CD14-positive monocyte (primary cell): ENCODE data around the gene ASCC3. TPM values are rescaled to one million over a fixed set of nuclear protein-coding genes. Genes with fewer than 3 reads are reported as not detected.

Source experiments
- DNase-seq, 3 donors: peaks; one replicate each; pipeline ENCODE4 v3.0.0-alpha.2; 2011 to 2022
- H2AFZ ChIP-seq: 2 replicates; pipeline ENCODE4 v1.6.0; 2012; ENCODE audit warnings: mild to moderate bottlenecking, low read depth, low read length, inconsistent platforms; ENCODE audit not compliant: insufficient read depth, poor library complexity, severe bottlenecking
- H3K27ac ChIP-seq, 2 donors: 1 replicate in 1 of 2; 2 replicates in 1 of 2; pipeline ENCODE4 v1.5.1; 2012 to 2013; ENCODE audit warnings: low read length in 2 of 2, control low read depth in 1 of 2, inconsistent platforms in 1 of 2, low read depth in 1 of 2, mild to moderate bottlenecking in 1 of 2
- H3K27me3 ChIP-seq, 2 donors: one replicate each; pipeline versions ENCODE4 v1.6.0 to v1.6.1; 2011 to 2013; ENCODE audit warnings: low read length in 2 of 2; ENCODE audit not compliant: control insufficient read depth in 2 of 2, insufficient read depth in 2 of 2
- H3K36me3 ChIP-seq, 2 donors: replicated peaks in 1 of 2; 1 replicate in 1 of 2; 2 replicates in 1 of 2; pipeline versions ENCODE4 v1.5.1 to v1.6.1; 2012 to 2013; ENCODE audit warnings: low read length in 2 of 2, control low read depth in 1 of 2, inconsistent platforms in 1 of 2, mild to moderate bottlenecking in 1 of 2; ENCODE audit not compliant: insufficient read depth in 2 of 2, control insufficient read depth in 1 of 2
- H3K4me1 ChIP-seq, 2 donors: 1 replicate in 1 of 2; 2 replicates in 1 of 2; pipeline versions ENCODE4 v1.5.1 to v1.6.1; 2012 to 2013; ENCODE audit warnings: low read length in 2 of 2, control low read depth in 1 of 2, inconsistent platforms in 1 of 2, mild to moderate bottlenecking in 1 of 2, moderate library complexity in 1 of 2; ENCODE audit not compliant: insufficient read depth in 2 of 2, control insufficient read depth in 1 of 2
- H3K4me2 ChIP-seq: replicated peaks from 2 replicates; pipeline ENCODE3; 2012; ENCODE audit warnings: low read length, moderate library complexity, mild to moderate bottlenecking; ENCODE audit not compliant: poor library complexity, severe bottlenecking; ENCODE audit errors: extremely low read depth
- H3K4me3 ChIP-seq, 3 experiments: fragments of 200-600 bp in 1 of 3; sonication (generic) in 1 of 3; replicated peaks in 1 of 3; 1 replicate in 2 of 3; 2 replicates in 1 of 3; pipeline ENCODE4 v1.5.1; 2011 to 2013; ENCODE audit warnings: low read length in 3 of 3, mild to moderate bottlenecking in 3 of 3, control low read depth in 2 of 3, low read depth in 2 of 3, inconsistent platforms in 1 of 3, moderate library complexity in 1 of 3
- H3K79me2 ChIP-seq: 2 replicates; pipeline ENCODE4 v1.6.0; 2012; ENCODE audit warnings: mild to moderate bottlenecking, control low read depth, inconsistent platforms, low read length, moderate library complexity; ENCODE audit not compliant: insufficient read depth
- H3K9ac ChIP-seq: 2 replicates; pipeline ENCODE4 v1.6.0; 2017; ENCODE audit warnings: low read length, mild to moderate bottlenecking; ENCODE audit not compliant: insufficient read depth, poor library complexity, severe bottlenecking
- H3K9me3 ChIP-seq, 2 donors: replicated peaks in 1 of 2; 1 replicate in 1 of 2; 2 replicates in 1 of 2; pipeline versions ENCODE4 v1.5.1 to v1.6.1; 2012 to 2013; ENCODE audit warnings: low read length in 2 of 2, control low read depth in 1 of 2; ENCODE audit not compliant: control insufficient read depth in 1 of 2, insufficient read depth in 1 of 2
- H4K20me1 ChIP-seq: 2 replicates; pipeline ENCODE4 v1.6.0; 2012; ENCODE audit warnings: mild to moderate bottlenecking, low read length, control low read depth, moderate library complexity; ENCODE audit not compliant: insufficient read depth
- H3K27ac Mint-ChIP-seq, 7 donors: one replicate each; pipeline ENCODE4 v1.8.0; 2020; ENCODE audit warnings: mild to moderate bottlenecking in 7 of 7, mixed read lengths in 7 of 7, moderate library complexity in 6 of 7, inconsistent platforms in 2 of 7
- H3K27me3 Mint-ChIP-seq, 3 donors: one replicate each; pipeline ENCODE4 v1.8.0; 2021 to 2022; ENCODE audit warnings: low read depth in 3 of 3, mild to moderate bottlenecking in 3 of 3, mixed read lengths in 3 of 3, moderate library complexity in 3 of 3, inconsistent platforms in 1 of 3
- H3K36me3 Mint-ChIP-seq, 2 donors: one replicate each; pipeline ENCODE4 v1.8.0; 2020; ENCODE audit warnings: mixed read lengths in 2 of 2, inconsistent platforms in 1 of 2, mild to moderate bottlenecking in 1 of 2
- H3K4me1 Mint-ChIP-seq: one replicate; pipeline ENCODE4 v1.8.0; 2020; ENCODE audit warnings: mild to moderate bottlenecking, mixed read lengths
- H3K4me3 Mint-ChIP-seq, 2 donors: one replicate each; pipeline ENCODE4 v1.8.0; 2020; ENCODE audit warnings: mild to moderate bottlenecking in 2 of 2, mixed read lengths in 2 of 2, moderate library complexity in 1 of 2
- H3K9me3 Mint-ChIP-seq, 7 donors: one replicate each; pipeline ENCODE4 v1.8.0; 2020 to 2022; ENCODE audit warnings: mixed read lengths in 7 of 7, mild to moderate bottlenecking in 6 of 7, moderate library complexity in 6 of 7, inconsistent platforms in 2 of 7
- CTCF ChIP-seq: fragments of 200-600 bp; IDR thresholded peaks from one replicate; pipeline ENCODE4 v1.8.0; 2022; ENCODE audit warnings: antibody characterized with exemption, mild to moderate bottlenecking
- WGBS: methylation state at CpG from one replicate; pipeline ENCODE4 v1.1.5; 2013; ENCODE audit warnings: missing lambda C conversion rate; ENCODE audit not compliant: insufficient coverage; 5-methylcytosine and 5-hydroxymethylcytosine counted together
- intact Hi-C, 2 donors: fragments of 100-400 bp; cut with micrococcal nuclease; formaldehyde crosslinking; loops; one replicate each; pipeline versions ENCODE4 v1.15.0 to v1.15.1; 2023
- polyA plus RNA-seq, 3 donors: library from polyadenylated mRNA; depleted of rRNA in 1 of 3; unstranded in 2 of 3; stranded (reverse) in 1 of 3; fragments of 300-500 nt in 2 of 3; fragments of >200 nt in 1 of 3; fragmentation: Illumina TruSeq in 2 of 3; gene quantifications; 1 replicate in 2 of 3; 2 replicates in 1 of 3; pipeline ENCODE4 v1.2.3, GENCODE V29; 2012 to 2021

ASCC3 gene
- polyA plus RNA-seq, 3 donors = 6.4 to 12.9 (median 10.6) TPM

DNA sequence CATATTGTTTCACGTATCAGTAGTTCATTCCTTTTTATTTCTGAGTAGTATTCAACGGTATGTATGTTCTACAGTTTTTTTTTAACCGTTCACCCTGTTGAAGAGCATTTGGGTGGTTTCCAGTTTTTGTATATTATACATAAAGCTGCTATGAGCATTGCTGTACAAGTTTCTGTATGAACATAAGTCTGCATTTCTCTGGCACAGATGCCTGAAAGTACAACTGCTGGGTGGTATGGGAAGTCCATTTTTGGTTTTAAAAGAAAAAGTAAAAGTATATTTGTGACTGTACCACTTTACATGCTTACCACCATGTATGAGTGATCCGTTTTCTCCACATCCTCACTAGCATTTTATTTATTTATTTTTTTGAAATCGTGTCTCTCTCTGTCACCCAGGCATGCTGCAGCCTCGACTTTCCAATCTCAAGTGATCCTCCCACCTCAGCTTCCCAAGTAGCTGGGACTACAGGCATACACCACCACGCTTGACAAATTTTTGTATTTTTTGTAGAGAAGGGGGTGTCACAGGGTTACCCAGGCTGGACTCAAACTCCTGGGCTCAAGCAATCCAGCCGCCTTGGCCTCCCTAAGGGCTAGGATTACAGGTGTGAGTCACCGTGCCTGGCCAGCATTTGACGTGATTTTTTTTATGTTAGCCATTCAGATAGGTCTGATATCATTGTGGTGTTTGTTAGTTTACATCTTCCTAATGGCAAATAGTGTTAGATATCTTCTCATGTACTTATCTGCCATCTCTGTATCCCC, 405.4 kb downstream of the ASCC3 start:
- H3K79me2 ChIP-seq = no peaks in the 10 kb centered on the region
- no peak overlapping the region for H3K4me2 ChIP-seq
- H3K9me3 Mint-ChIP-seq = no peaks in the 10 kb centered on the region
- no peaks in the 10 kb centered on the region for H3K36me3 ChIP-seq
- no peak overlapping the region for H3K27ac ChIP-seq
- peaks cover 51 to 55% of the 10 kb centered on the region in 2 donors for H3K27me3 ChIP-seq
- H3K9ac ChIP-seq = no peak overlapping the region
- no peak for DNase-seq
- peaks cover 0 to 1% of the 10 kb centered on the region in 2 donors for H3K9me3 ChIP-seq
- no peaks in the 10 kb centered on the region for H3K4me1 ChIP-seq
- no peak for TF ChIP-seq CTCF
- H3K4me1 Mint-ChIP-seq = no peaks in the 10 kb centered on the region
- peaks cover 34 to 53% (median 44%) of the 10 kb centered on the region in 3 donors for H3K27me3 Mint-ChIP-seq
- H3K4me3 Mint-ChIP-seq = no peak overlapping the region
- H4K20me1 ChIP-seq = no peaks in the 10 kb centered on the region
- intact Hi-C loops = no loop called here
- no peaks in the 10 kb centered on the region for H3K36me3 Mint-ChIP-seq
- H2AFZ ChIP-seq = no peak overlapping the region
- no peak overlapping the region for H3K4me3 ChIP-seq
- WGBS = 90% methylated on average over 2 of the region's 10 CpGs
- H3K27ac Mint-ChIP-seq = no peak overlapping the region

GRCh38 chr6:100473182-100473581, 407.9 kb downstream of the ASCC3 start:
- no CpG with 5 or more reads among the region's 1 CpG for WGBS
- peaks cover 0 to 18% of the 10 kb centered on the region in 2 donors for H3K9me3 ChIP-seq
- H3K4me3 Mint-ChIP-seq = no peak overlapping the region
- peaks cover 55 to 71% (median 65%) of the 10 kb centered on the region in 3 donors for H3K27me3 Mint-ChIP-seq
- no peak overlapping the region for H3K27ac ChIP-seq
- H3K9me3 Mint-ChIP-seq = peaks cover 0 to 10% (median 4%) of the 10 kb centered on the region in 7 donors
- intact Hi-C loops = no loop called here
- H3K36me3 Mint-ChIP-seq = no peaks in the 10 kb centered on the region
- no peaks in the 10 kb centered on the region for H3K36me3 ChIP-seq
- no peaks in the 10 kb centered on the region for H3K4me1 Mint-ChIP-seq
- H3K79me2 ChIP-seq = no peaks in the 10 kb centered on the region
- no peak overlapping the region for H3K4me3 ChIP-seq
- no peak overlapping the region for H3K4me2 ChIP-seq
- H3K9ac ChIP-seq = no peak overlapping the region
- H4K20me1 ChIP-seq = no peaks in the 10 kb centered on the region
- H3K27me3 ChIP-seq = peaks cover 73 to 80% of the 10 kb centered on the region in 2 donors
- TF ChIP-seq CTCF = no peak
- no peaks in the 10 kb centered on the region for H3K4me1 ChIP-seq
- H3K27ac Mint-ChIP-seq = no peak overlapping the region
- DNase-seq = no peak
- no peak overlapping the region for H2AFZ ChIP-seq
